ENCODE data around the gene E2F1. TPM values are rescaled to one million over a fixed set of nuclear protein-coding genes. Genes with fewer than 3 reads are reported as not detected.

Gene E2F1
- total RNA-seq, 2 donors from 2014 or later: 1.6 to 3.7 TPM

GRCh38 chr20:33693289-33693688 is 7.1 kb upstream of the E2F1 start:
- no peak for DNase-seq
- no peak for ATAC-seq
- intact Hi-C loops (cut with DNase I): no loop called here

GRCh38 chr20:33689973-33690372 is 3.8 kb upstream of the E2F1 start:
- ATAC-seq (peak in 1 of 2 donors; percentile 9), DNase-seq (no peak)
- intact Hi-C loops (cut with DNase I): loop anchor here in 1 of 2 donors (5.0 kb wide), 1 partner anchor 42 kb away; the partner anchor contains the start of gene ZNF341

GRCh38 chr20:33689493-33689892 is 3.3 kb upstream of the E2F1 start:
- intact Hi-C loops (cut with DNase I): loop anchor here in 1 of 2 donors (5.0 kb wide), 1 partner anchor 43 kb away; the partner anchor contains the start of gene ZNF341
- DNase-seq (no peak), ATAC-seq (no peak)

GRCh38 chr20:33688938-33689424 is 2.8 kb upstream of the E2F1 start:
- intact Hi-C loops (cut with DNase I): loop anchor here in 1 of 2 donors (5.0 kb wide), 1 partner anchor 43 kb away; the partner anchor contains the start of gene ZNF341
- DNase-seq (no peak), ATAC-seq (peak in 1 of 2 donors; percentile 1)

- intact Hi-C loops (cut with DNase I): loop anchor here in 1 of 2 donors (5.0 kb wide), 1 partner anchor 44 kb away; the partner anchor contains the start of gene ZNF341
- ATAC-seq (no peak), DNase-seq (no peak)
These were observed 2.1 kb upstream of the E2F1 start for GRCh38 chr20:33687993-33688937.

- ATAC-seq: peak in 1 of 2 donors; percentile 26
- intact Hi-C loops (cut with DNase I): loop anchor here in 1 of 2 donors (5.0 kb wide), 1 partner anchor 45 kb away; the partner anchor contains the start of gene ZNF341
- no peak for DNase-seq
These were observed 1.3 kb upstream of the E2F1 start for GRCh38 chr20:33687370-33687915.

DNA sequence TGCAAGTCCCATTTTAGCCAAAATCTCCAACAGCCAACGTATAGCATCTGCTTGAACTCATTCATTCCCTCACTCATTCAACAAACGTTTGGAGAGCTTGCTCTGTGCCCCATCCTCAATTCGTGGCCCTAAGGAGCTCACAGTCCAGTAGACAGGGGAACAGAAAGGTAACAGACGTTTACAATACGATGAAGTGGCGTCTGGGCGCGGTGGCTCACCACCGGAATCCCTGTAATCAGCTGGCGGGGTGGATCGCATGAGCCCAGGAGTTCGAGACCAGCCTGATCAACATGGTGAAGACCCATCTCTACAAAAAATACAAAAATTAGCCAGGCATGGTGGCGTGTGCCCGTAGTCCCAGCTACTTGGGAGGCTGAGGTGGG is 790 bp upstream of the E2F1 start:
- intact Hi-C loops (cut with DNase I): loop anchor here in 1 of 2 donors (5.0 kb wide), 1 partner anchor 45 kb away; the partner anchor contains the start of gene ZNF341
- DNase-seq (no peak), ATAC-seq (no peak)

- no peak for ATAC-seq
- DNase-seq: no peak
- intact Hi-C loops (cut with DNase I): loop anchor here in 1 of 2 donors (5.0 kb wide), 1 partner anchor 47 kb away; the partner anchor contains the start of gene ZNF341
These were observed 671 bp downstream of the E2F1 start for GRCh38 chr20:33685328-33686099.

GRCh38 chr20:33684533-33685327 is 1.5 kb downstream of the E2F1 start:
- intact Hi-C loops (cut with DNase I): loop anchor here in 1 of 2 donors (5.0 kb wide), 1 partner anchor 48 kb away; the partner anchor contains the start of gene ZNF341
- ATAC-seq (no peak), DNase-seq (no peak)

DNA sequence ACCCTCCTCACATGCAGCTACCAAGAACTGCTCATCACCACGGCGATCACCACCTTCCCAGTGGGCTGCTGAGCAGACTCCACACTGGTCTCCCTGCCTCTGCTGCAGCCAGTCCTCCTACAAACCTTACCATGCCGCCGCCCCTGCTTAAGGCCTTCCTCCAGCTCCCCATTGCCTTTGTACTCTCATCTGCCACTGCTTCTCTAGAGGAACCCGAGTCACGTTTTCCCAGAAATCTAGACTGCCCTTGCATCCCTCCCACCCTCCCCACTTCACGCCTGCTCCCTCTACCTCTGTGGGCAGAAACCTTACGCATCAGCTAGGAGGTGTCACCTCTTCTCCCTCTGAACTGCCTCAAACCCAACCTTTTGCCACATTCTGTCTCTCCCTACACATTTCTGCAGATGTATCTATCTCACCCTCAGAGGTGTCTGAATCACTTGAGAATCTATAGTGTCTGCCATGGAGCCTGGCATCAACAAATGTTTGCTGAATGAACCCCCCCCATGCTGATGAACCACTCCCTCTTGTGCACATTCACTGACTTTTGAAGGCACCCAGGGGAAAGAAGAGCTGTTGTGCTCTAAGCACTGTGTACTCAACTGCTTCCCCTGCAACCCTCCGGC is 4.3 kb downstream of the E2F1 start:
- ATAC-seq: no peak
- DNase-seq: no peak
- intact Hi-C loops (cut with DNase I): no loop called here

- ATAC-seq (no peak), DNase-seq (no peak)
- intact Hi-C loops (cut with DNase I): no loop called here
These were observed 4.9 kb downstream of the E2F1 start for GRCh38 chr20:33681288-33681687.

GRCh38 chr20:33680686-33681085 is 5.5 kb downstream of the E2F1 start:
- intact Hi-C loops (cut with DNase I): no loop called here
- DNase-seq (no peak), ATAC-seq (no peak)

DNA sequence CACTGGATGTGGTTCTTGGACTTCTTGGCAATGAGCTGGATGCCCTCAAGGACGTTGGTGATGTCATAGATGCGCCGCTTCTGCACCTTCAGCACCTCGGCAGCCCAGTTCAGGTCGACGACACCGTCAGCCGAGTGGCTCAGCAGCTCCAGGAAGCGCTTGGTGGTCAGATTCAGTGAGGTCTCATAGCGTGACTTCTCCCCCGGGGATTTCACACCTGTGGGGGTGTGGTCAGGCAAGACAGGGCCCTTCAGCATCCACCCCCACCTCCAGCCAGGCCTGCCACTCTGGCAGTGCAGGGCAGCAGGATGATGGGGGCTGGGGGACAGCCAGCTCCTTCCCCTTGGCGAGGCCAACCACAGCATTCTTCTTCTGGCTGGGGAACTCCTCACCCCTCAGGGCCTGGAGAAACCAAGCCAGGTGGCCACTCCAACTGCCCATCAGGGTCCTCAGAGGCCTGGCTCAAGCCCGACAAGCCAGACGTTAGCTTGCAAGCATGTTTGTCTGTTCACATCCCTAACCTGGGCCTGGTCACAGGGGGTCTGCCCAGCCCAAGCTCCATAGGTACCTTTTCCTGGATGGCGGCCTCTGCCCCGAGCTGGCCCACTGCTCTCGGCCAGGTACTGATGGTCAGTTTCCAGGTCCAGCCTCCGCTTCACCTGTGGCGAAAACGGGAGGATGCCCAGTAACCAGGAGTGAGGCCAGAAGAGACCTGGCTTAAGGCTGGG is 6.3 kb downstream of the E2F1 start:
- intact Hi-C loops (cut with DNase I): no loop called here
- ATAC-seq (no peak), DNase-seq (no peak)

DNA sequence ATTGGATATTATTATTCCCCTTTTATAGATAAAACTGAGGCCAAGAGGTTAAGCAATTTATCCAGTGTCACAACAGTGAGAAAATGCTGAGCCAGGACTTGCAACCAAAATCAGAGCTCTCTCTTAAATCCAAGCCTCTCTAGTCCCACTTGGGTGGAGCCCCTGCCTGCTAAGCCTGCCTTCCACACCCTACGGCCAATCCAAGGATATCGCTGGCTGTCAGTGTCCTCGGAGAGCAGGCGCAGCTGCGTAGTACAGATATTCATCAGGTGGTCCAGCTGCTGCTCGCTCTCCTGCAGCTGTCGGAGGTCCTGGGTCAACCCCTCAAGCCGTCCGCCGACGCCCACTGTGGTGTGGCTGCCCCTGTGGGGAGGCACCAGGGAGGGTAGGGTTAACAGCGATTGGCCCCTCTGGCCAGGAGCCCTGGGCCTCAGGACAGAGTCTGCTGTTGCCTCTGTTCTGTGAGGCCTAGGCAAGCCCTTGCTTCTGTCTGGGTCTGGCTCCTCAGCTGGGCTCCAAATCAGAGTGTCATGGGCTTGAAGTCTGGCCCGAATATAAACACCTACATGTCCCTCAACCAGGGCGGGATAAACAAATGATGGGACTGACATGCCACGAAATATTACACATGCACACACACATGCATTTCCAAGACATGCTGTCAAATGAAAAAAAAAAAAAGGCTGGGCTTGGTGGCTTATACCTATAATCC is 8.0 kb downstream of the E2F1 start:
- ATAC-seq (peak; percentile 21 to 40), DNase-seq (peak; percentile 56)
- intact Hi-C loops (cut with DNase I): no loop called here

DNA sequence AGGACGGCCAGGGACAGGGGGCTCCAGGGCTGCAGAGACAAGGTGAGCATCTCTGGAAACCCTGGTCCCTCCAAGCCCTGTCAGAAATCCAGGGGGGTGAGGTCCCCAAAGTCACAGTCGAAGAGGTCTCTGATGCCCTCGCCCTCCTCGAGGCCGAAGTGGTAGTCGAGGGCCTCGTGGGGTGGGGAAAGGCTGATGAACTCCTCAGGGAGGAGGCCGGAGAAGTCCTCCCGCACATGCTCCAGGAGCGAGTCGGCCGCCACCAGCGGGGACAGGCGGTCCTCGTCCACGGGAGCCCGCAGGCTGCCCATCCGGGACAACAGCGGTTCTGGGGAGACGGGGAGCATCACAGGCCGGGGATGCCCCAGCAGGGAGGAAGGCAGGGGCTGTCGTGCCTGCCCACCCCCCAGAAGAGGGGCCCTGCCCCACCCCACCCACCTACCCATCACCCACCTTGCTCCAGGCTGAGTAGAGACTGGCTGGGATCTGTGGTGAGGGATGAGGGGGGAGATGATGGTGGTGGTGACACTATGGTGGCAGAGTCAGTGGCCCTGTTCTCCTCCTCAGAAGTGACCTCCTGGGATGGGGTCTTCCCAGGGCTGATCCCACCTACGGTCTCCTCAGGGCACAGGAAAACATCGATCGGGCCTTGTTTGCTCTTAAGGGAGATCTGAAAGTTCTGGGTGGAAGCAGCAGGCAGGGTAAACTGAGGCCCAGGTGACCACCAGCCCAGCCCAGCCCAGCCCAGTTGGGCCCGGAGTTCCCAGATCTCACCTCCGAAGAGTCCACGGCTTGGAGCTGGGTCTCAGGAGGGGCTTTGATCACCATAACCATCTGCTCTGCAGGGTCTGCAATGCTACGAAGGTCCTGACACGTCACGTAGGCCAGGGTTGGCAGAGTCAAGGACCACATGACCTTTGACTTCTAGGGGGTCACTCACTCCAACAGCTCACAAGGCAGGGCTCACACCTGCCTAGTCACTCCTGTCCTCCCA is 9.2 kb downstream of the E2F1 start:
- no peak for ATAC-seq
- intact Hi-C loops (cut with DNase I): no loop called here
- no peak for DNase-seq
